ENCODE results near the gene FBH1.
"Not testable (repeated sequence)": the region's sequence is repeated elsewhere in the genome, so short reads cannot be mapped to it uniquely, and the experiment has no call there.

Gene FBH1

DNA sequence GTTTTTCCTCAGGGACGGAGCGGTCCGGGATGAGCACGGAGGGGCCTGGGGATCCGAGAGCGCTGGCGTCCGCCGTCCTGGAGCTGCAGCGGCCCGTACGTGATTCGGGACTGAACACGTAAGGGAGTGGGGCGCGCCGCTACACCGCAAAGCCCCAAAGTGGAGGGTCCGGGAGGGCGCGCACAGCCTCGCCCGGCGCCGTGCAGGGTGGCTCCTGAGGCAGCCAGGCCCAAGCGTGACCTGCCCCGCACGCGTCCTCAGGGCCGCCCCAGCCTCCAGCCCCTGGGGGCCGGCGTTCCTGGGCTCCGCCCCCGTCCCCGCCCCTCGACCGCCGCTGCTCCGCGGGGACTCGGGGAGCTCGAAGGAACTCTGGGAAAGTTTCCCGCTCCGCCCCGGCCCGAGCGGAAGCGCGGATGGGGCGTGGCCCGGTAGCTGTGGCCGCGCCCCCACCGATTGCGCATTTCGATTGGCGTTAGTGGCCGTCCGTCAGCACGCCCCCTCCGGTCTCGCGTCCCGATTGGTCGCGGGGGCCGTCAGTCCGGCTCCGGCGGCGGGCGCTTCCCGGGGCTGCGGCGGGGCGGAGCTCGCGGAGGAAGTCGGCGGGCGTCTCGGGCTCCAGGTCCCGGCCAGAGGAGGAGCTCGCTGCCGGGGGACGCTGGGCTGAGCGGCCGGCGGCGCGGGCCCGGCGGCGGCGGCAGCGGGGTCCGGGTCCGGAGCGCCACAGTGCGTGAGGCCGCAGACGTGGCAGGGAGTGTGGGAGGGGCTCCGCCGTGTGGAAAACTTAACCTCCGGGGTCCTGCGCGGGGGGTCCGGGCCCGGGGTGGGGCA, at the start of gene FBH1, which contains the start of gene ANKRD16:
TSS of gene FBH1 (plus strand) at position 620 of the 828 bp plus-strand sequence. CDS start at position 723, 103 bp downstream.
TSS of gene ANKRD16 (minus strand) at position 270 of the 828 bp plus-strand sequence. CDS start 539 bp downstream, outside the sequence.
- peak; percentile 100 for DNase-seq (ENCODE audit: low read depth)
- peak within 1 kb of the TSS; percentile 80 for H3K4me3 ChIP-seq (ENCODE audit: low read length)
- TF ChIP-seq, protein P1, sequence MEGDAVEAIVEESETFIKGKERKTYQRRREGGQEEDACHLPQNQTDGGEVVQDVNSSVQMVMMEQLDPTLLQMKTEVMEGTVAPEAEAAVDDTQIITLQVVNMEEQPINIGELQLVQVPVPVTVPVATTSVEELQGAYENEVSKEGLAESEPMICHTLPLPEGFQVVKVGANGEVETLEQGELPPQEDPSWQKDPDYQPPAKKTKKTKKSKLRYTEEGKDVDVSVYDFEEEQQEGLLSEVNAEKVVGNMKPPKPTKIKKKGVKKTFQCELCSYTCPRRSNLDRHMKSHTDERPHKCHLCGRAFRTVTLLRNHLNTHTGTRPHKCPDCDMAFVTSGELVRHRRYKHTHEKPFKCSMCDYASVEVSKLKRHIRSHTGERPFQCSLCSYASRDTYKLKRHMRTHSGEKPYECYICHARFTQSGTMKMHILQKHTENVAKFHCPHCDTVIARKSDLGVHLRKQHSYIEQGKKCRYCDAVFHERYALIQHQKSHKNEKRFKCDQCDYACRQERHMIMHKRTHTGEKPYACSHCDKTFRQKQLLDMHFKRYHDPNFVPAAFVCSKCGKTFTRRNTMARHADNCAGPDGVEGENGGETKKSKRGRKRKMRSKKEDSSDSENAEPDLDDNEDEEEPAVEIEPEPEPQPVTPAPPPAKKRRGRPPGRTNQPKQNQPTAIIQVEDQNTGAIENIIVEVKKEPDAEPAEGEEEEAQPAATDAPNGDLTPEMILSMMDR (IDR thresholded peaks at IDR 0.05; ENCODE audit: insufficient read depth, low read depth, low read length, missing control alignments): no peak

DNA sequence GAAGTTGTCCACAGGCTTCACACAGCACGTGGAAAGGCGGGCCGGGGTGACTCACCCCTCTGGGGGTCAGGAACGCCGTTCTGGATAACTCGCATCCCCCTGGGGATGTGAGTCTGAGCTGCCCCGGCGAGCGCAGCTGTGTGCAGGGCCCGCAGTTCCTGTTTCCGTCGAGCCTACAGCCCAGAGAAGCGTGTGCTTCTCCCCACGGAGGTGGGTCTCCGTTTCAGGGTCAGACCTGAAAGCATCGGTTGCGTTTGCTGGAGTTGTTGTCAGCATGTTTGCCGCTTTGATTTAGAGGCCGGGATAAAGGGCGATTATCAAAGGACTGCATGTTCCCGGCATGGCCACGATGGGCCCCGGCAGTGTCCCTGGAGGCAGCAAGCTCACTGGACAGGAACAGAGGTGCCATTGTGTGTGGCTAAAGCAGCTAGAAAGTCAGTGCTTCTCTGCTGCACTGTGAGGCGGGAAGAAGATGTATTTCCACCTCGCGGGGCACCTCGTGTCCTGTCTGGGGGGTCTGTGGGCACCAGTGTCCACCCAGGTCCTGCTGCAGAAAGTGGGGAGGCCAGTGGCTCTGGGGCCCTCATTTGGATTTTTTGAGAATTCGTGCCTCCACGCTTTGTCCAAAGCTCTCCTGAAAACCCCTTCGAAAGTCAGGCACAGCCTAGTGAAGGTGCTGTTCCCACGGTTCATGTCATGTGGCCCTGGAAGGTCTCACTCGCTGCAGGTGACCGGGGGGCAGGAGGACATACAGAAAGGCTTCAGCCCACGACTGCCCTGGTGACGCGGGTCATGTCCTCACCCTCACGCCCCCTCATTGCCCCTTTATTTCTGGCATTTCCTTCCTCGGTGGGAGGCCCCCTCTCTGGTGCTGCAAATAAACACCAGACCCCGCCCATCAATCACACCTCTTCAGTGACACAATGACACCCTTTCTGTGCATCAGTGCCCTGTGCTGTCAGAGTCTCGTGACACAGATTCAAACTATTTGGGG, 49.4 kb upstream of the FBH1 start:
- DNase-seq (ENCODE audit: low read depth): no peak
- TF ChIP-seq, protein P1 (IDR thresholded peaks at IDR 0.05; ENCODE audit: insufficient read depth, low read depth, low read length, missing control alignments): no peak
- H3K4me3 ChIP-seq (ENCODE audit: low read length): no peak overlapping the region

DNA sequence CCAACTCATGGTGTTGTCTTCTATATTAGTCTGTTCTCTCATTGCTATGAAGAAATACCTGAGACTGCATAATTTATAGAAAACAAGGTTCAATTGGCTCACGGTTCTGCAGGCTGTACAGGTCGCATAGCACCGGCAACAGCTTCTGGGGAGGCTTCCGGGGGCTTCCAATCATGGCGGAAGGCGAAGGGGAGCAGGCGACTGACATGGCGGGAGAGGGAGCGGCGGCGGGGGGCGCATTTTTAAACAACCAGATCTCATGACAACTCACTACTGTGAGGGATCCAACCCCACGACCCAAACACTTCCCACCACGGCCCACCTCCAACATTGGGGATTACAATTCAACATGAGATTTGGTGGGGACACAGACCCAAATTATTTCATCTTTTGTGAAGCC, 48.1 kb upstream of the FBH1 start:
- DNase-seq (ENCODE audit: low read depth): no peak
- no peak overlapping the region for H3K4me3 ChIP-seq (ENCODE audit: low read length)
- TF ChIP-seq, protein P1 (IDR thresholded peaks at IDR 0.05; ENCODE audit: insufficient read depth, low read depth, low read length, missing control alignments): no peak

DNA sequence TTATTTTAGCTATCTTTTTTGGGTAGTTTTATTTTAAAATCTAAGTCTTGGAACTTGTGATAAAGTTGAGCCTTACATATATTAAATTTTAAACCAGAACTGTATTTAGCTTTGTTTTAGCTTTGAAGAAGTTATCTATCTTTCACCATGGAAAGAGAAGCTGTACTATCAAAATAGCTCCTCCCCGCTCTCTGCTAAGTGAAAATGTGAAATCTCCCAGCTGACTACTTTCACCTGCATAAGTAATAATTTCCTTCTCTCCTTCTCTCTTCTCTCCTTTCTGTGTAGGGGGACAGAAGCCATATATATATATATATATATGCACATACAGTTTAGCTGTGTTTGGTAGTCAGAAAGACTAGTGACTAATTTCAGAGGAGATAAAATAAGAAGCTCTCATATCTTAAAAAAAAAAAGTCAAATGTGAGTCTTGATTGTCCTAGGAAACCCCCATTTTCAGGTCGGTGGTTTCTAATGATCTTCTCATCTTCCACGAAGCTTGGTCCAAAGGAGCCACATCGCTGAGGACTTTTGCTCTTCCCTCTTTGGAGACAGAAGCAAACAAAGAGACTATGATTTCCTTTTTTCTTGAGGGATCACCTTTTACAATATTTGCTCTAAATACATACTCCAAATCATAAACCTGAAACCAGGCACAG, 46.2 kb upstream of the FBH1 start:
- no peak overlapping the region for H3K4me3 ChIP-seq (ENCODE audit: low read length)
- DNase-seq (ENCODE audit: low read depth): no peak
- TF ChIP-seq, protein P1 (IDR thresholded peaks at IDR 0.05; ENCODE audit: insufficient read depth, low read depth, low read length, missing control alignments): no peak

DNA sequence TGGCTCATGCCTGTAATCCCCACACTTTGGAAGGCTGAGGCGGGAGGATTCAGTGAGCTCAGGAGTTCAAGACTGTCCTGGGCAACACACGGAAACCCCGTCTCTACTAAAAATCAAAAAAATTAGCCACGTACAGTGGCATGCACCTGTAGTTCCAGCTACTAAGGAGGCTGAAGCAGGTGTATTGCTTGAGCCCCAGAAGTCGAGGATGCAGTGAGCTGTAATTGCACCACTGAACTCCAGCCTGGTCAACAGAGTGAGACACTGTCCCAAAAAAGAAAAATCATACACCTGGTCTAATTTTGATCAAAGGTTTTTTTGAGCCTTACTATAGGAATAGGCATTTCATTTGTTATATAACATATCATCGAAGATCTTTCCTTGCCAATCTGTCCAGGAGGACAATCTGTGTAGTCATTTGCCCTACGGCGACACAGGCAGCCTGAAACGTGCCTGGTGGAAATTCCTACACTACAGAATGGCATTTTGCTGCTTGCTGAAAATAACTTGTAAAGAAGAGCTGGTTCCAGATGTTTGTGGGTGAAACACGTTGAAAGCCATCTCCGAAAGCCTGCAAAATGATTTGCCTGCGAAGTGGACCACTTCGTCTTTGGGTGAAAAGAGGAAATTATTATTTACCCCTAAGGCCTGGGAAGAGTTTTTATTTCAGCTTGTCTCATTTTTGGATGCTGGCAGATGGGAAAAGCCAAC, 45.5 kb upstream of the FBH1 start:
- TF ChIP-seq, protein P1 (IDR thresholded peaks at IDR 0.05; ENCODE audit: insufficient read depth, low read depth, low read length, missing control alignments): no peak
- no peak overlapping the region for H3K4me3 ChIP-seq (ENCODE audit: low read length)
- peak; percentile 30 for DNase-seq (ENCODE audit: low read depth)

DNA sequence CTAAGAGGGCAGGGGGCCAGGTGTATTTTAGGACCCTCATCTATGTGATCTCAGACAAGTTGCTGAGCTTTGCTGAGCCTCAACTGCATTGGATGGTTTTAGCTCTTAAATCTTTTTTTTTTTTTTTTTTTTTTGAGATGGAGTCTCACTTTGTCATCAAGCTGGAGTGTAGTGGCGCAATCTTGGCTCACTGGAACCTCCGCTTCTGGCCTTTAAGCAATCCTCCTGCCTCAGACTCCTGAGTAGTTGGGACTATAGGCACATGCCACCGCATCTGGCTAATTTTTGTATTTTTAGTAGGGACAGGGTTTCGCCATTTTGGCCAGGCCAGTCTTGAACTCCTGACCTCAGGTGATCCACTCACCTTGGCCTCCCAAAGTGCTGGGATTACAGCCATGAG, 43.4 kb upstream of the FBH1 start:
- not testable (repeated sequence) for DNase-seq (ENCODE audit: low read depth); H3K4me3 ChIP-seq (ENCODE audit: low read length)

All from epithelial cell of esophagus (primary cell).